ENCODE results near the gene WDFY2.
A peak's percentile ranks its signal among the peaks of the same experiment; 100 is the strongest.
"Not testable (repeated sequence)": the region's sequence is repeated elsewhere in the genome, so short reads cannot be mapped to it uniquely, and the experiment has no call there.

The WDFY2 gene

DNA sequence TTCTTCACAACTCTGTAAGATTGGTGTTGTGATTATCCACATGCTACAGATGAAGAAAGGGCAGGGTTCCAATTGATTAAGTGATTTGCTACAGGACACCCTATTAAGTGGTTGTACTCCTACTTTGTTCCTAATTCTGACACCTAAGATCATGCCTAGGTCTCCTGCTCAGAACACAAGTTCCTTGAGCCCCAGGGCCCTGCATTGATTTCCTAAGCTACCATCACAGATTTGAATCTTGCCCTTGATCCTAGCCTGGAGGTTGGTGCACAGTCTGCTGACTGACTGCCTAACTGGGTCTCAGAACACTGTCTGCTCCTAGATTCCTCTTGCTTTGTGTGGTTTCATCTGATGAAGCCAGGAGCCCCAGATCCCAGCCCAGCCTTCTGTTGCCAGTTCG, 19.6 kb upstream of the WDFY2 start:
- DNase-seq: no peak

DNA sequence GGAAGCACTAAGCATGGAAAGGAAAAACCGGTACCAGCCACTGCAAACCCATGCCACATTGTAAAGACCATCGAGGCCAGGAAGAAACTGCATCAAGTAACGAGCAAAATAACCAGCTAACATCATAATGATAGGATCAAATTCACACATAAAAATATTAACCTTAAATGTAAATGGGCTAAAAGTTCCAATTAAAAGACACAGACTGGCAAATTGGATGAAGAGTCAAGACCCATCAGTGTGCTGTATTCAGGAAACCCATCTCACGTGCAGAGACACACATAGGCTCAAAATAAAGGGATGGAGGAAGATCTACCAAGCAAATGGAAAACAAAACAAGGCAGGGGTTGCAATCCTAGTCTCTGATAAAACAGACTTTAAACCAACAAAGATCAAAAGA, 15.3 kb upstream of the WDFY2 start:
- not testable (repeated sequence) for DNase-seq

DNA sequence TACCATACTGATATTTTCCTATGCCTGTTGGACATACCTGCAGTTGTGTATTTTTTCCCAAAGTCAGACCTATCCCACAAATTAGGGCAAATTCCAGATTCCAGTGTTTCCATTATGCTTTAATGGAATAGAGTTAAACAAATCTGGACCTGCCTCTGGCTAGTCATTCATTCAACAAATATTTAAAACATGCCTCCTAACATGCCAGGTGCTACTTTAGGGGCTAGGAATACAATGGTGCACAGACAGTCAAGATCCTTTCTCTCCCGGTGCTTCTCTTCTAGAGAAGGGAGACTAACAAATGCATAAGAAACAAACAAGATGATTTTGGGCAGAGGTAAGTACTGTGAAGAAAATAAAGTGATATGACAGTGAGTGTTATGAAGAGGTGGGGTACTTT, 7.5 kb upstream of the WDFY2 start:
- no peak for DNase-seq

DNA sequence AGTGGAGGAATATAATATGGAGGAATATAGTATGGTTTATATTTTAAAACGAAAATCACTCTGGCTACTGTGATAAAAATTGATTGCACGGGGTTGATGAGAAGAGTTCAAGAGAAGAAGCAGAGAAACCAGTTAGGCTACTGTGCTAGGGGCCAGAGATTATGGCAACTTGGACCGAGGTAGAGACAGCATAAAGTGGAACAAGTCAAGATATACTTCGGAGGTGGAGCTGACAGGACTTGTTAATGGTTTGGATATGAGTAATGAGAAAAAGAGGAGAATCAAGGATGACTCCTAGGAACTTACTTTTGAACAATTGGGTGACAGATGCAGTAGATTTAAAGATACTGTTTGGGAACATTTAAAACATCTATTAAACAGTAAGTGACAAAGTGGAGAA, 6.6 kb upstream of the WDFY2 start:
- DNase-seq: no peak

DNA sequence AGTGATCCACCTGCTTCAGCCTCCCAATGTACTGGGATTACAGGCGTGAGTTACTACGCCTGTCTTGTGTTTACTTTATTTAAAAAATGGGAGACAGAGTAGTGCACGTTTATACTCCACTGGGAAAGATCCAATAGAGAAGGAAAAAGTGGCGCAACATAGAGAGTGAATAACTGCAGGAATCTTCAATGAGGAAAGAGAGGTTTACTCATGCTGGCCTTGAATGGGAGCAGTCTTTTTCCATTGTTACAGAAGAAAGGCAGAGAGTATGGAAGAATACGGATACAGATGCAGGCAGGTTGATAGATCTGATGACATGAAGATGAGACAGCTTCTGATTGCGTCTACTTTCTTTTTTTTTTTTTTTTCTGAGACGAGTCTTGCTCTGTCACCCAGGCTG, 4.6 kb upstream of the WDFY2 start:
- no peak for DNase-seq

DNA sequence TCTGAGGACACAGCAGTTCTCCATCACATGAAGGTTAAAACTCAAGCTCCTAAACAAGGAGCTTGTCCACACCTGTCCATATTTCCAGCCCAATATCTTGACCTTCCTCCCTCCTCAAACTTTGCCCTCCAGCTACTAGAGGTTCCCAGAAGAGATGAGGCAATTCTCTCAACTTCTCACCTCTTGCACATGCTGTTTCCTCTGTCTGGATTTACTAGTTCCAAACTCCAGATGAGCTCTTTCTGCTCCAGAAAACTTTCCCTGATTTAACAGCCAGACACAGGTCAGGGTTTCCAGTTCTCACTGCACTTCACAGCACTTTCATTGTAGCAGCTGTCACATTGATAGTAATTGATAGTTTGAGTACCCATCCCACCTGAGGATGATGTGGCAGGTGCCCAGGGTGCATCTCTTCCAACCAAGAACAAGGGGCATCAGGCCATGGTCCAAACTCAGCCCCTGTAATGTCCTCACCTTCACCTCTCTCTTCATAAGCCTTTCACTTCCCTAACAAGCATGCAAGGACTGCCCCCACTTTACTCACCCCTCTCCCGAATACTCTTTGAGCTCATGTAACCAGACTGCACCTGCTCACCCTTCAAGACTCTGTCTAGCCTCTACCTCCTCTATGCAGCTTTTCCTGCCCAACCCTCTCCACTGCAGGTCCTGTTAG, 3.0 kb upstream of the WDFY2 start:
- no peak for DNase-seq

DNA sequence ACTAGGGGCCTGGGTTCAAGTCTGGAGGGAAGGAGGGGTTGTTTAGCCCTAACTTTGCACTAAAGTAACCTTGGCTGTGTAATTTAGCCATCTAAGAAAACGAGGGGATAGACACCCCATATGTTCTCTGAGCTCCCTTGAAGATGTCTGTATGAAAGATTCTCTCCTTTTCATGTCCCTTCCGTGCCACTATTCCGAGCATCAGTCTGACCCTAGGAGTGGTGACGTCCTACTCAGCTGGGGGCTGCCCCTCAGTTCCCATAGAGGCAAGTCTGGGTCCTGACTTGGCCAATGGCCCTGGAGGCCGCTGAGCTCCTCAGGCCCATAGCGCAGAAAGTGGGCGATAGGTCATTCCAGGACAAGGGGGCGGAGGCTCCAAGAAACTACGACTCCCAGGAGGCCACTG, 790 bp upstream of the WDFY2 start:
- DNase-seq: no peak

DNA sequence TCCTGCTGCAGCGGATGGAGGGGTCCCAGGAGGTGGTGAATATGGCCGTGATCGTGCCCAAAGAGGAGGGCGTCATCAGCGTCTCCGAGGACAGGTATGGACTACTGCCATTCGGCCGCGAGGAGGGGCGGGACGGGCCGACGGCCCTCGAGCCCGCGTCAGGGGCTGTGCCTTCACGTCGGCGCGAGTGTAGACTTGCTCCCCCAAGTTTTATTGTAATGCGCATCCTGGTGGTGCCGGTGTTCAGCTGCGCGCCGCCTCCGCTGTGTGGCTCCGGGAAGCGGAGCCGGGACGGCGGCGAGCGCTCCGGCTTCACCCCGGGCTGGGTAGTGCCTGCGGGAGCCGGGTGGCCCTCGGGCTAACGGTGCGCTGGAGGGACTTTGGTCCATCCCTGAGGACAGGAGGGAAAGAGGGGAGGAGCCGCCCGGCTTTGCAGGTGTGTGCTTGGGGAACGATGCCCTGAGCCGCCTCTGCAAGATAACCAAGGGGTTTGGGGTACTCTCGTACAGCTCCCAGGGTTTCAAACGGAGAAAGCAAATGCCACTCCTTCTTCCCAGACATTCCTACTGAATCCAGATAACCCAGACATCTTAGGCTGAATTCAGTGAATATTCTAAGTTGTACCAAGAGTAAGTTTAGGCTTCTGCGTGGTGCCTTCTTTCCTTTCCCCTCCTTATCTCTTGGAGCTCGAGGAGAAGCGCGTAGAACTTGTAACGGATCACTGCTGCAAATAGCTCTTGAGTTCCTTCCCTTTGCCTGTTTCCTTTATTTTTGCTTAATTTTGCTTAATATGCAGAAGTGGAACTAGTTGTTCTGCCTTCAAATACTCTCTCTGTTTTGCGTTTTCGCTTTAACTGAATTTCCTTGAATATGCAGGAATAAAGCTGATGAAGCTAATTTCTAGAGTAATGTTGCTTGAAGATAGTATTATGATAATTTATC, 740 bp downstream of the WDFY2 start:
- peak; percentile 62 for DNase-seq

DNA sequence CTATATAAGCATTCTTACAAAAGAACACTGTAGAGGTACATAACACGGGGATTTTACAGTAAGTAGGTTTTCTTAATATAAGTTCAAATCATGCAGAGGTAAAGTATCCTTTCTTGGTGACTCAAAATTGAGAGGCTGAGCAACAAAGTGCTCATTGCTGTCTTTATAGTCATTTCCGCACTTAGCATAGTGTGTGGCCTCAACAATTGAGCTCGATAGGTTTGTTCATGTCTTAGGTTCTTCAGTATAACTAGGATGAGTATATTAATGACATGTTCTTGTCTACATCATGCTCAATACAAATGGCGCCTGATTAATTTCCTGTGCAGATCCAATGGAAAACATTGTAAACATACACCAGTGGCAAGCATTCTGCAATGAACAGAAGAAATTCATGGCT, 1.4 kb downstream of the WDFY2 start:
- DNase-seq: peak; percentile 25

DNA sequence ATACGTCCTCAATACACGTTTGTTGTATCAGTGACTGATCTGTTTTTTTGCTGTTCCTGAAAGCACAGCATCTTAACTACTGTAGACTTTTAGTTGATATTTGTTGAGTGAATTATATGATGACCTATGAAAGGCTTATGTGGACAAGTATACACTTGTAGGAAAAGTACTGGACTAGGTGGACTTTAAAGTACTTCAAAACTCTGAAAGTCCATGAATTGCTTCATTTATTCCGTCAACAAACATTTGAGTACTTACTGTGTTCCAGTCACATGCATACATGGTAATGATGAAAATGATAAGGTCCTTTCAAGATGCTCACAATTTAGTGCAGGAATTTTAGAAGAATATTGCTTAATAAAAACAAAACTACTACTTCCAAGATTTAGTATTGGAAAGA, 3.1 kb downstream of the WDFY2 start:
- DNase-seq: no peak

DNA sequence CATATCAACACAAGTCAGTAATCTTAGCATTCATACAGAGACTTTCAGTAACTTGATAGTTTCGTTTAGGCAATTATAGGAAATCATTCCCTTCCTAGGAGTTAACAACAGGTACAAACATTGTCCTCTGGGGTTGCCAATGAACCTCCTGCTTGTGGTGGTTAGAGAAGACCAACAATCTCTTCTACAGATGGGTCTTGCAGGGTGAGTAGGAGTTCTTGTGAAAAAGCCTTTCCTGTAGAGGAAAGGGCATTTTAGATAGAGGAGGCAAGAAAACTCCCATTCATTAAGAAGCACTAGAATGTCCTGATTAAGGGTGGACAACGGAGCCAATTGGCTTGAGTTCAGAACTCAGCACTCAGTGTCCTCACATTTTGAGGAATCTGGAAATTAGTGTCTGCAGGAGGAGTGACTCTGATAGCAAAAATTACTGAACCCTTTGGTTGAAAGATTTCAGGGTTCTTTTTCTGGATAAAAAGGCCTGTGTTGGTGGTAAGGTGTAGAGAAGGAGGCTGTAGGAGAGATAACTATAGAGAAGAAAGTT, 4.2 kb downstream of the WDFY2 start:
- peak; percentile 36 for DNase-seq

DNA sequence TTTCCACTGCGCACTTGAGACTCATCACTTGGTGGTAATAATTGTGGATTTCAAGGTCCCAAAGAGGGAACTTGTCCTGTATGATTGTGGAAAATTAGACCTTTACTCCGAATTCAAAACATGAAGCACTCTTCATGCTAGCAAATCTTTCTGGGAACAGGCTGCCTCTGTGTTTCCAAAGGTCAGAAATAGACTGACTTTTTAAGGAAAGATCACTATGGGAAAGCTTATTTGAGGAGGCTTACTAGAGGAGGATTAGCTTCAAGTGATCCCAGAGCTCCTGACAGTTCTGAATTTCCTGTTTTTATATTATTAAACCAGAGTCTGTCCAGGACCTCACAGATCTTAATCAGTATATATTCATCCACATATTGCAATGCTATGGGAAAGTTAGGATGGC, 5.5 kb downstream of the WDFY2 start:
- no peak for DNase-seq

DNA sequence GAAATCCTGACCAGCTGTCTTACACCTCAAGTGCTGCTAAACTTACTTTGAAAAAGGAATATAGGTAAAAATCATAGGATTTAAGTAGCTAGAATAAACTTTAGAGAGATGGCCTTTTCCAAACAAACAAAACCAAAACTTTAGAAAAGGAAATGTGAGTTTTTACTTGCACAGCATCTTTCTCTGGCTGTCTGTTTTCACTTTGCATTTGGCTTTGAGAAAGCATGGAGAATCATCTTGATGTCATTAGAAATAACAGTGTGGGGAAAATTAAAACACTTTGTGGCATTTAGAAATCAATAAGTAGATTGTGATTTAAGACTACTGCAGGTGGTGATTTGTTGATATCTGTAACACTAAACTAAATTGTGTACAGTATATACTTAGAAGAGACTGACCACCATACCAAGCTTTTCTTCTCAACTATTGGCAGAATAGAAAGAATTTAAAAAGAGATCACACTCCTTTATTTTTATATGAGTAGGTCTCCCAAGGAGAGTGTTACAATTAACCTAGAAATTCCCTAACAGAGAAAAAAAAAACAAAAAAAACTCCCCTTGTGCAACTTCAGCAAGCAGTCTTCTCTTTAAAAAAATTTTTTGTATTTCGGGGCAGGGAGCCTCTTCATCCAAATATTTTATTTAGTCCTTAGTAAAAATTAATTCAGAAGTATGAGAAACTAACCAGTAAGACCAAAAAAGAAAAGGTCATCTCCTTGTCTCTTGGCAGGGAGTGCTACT, 6.1 kb downstream of the WDFY2 start:
- DNase-seq: no peak

DNA sequence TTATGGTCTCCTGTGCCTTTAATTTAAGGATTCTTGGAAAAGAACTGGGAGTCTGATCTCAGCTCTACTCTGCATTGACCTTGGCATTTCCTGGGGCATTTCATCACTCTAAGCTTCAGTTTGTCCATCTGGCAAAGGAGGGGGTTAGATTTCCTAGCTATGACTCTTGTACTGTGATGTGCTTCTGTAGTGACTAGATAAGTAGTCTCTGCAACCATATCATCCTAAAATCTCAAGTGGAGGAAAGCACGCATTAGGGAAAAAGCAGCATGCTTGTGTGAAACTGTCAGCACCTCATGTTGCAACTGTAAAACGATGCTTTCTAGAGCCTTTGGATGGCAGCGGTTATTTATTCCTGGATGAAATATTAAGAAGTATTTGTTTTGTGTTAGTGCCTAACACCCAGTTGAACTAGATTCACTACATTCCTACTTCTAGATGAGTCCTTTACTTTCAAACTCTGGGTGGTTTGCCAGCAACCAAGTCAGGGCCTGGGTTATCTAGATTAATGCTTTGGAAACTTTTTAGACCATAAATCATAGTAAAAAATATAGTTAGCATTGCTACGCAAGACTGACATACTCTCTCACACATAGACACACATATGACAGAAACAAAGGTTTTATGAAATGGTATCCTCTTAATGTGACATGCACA, 6.8 kb downstream of the WDFY2 start:
- peak; percentile 97 for DNase-seq

DNA sequence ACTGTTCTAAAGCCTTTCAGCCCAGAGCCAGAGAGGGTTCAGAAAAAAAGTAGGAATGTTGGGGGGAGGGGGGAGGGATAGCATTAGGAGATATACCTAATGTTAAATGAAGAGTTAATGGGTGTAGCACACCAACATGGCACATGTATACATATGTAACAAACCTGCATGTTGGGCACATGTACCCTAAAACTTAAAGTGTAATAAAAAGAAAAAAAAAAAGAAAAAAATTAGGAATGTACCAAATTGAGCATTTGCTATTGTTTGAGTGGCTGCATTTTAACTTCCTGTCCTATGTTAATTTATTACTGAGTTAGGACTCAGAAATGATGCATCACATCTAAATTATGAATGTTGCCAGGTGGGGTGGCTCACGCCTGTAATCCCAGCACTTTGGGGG, 7.7 kb downstream of the WDFY2 start:
- DNase-seq: not testable (repeated sequence)

DNA sequence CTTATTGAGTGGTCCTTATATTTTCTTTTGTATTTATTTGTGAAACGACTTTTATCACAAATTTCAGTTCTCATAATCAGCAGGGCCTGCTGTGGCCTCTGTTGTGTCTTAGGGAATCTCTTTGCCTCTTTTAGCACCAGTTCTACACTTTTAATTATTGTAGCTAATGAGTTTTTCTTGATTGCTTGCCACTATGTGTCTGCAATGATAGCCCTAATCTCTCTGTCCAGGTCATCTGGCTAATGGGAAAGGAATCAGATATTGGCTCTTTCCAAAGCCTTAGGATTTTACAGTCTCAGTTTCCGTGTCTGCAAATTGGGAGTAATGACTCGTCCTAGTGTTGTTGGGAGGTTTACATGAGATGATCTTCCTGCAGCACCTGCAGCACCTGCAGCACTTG, 10.2 kb downstream of the WDFY2 start:
- DNase-seq: no peak

DNA sequence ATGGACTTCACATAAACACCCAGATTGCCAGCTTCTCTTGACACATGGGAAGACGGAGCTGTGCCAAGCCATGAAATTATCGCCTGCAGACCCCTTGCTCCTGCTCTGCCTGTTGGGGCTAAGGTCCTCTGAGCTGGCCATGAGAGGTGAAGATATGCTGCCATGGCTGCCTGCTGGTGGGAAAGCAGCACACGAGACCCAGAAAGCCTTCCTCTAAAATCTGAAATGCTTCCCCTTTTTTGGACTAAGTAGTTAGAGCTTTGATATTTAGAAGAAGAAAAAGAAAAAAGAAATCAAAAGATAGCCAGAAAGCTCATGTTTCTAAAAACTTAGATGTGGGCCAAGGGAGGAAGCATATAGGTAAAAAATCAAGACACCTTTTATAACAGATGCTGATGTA, 11.2 kb downstream of the WDFY2 start:
- no peak for DNase-seq

DNA sequence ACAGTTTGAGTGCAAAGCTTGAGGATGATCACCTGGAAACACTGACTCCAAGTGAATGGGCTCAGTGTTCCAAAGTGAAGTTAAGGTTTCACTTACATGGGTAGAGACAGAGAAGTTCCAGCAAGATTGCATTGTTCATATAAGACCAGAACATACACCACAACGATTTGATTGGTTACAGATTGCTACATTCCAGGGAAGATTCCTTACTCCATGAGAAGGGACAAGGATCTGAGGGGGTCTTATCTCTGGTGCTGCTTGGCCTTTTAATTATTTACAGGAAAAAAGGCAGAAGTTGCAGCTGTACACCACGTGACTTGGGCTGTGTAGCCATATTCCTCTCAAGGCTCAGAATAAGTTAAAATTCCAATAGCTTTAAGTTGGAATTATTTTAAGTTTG, 12.3 kb downstream of the WDFY2 start:
- no peak for DNase-seq

DNA sequence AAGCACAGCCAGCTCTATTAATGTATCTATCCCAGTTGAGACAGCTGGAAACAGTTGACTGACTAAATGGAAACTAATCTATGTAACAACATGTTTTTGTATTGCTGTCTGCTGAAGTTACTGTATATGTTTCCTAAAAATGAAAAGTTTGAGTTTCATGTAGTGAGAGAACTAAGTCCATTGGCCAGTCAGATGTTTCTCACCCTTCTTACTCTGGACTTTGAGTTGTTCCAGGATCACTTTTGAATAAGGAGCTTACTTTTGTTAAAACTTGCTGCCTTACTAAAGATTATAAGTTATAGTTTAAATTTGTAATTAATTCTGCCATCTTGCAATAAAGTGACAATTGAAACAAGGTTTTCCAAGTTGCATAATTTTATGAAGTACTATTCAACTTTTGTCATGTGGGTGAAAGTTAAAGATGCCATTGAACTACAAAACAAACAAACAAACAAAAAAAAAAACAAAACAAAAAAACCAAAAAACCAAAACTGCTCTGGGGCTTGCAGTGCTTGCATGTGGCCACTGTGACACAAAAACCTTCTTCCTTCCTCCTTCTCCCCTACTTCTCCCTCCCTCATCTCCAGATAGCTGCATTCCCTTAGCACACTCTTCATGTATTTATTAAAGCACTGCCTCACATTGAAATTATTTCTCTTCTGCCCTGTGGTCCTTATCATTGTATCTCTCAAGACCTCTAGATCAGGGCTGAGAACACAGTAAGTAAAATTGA, 15.3 kb downstream of the WDFY2 start:
- peak; percentile 48 for DNase-seq

DNA sequence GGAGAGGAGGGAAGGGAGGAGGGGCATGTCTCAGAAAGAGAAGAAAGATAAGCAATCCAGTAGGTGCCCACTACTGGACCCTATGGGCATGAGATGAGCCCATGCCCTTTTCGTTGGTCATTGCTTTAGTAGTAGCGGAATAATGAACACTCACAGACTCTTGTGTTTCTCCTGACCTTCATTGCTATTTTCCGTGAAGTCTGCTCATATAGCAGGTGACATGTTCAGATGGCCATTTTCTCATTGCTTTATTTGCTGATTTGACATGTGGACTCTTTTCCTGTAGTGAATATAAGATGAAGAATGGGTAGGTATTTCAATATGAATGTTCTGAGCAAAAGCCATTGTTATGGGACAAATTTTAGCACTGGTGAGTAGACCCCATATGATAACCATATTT, 16.4 kb downstream of the WDFY2 start:
- no peak for DNase-seq

DNA sequence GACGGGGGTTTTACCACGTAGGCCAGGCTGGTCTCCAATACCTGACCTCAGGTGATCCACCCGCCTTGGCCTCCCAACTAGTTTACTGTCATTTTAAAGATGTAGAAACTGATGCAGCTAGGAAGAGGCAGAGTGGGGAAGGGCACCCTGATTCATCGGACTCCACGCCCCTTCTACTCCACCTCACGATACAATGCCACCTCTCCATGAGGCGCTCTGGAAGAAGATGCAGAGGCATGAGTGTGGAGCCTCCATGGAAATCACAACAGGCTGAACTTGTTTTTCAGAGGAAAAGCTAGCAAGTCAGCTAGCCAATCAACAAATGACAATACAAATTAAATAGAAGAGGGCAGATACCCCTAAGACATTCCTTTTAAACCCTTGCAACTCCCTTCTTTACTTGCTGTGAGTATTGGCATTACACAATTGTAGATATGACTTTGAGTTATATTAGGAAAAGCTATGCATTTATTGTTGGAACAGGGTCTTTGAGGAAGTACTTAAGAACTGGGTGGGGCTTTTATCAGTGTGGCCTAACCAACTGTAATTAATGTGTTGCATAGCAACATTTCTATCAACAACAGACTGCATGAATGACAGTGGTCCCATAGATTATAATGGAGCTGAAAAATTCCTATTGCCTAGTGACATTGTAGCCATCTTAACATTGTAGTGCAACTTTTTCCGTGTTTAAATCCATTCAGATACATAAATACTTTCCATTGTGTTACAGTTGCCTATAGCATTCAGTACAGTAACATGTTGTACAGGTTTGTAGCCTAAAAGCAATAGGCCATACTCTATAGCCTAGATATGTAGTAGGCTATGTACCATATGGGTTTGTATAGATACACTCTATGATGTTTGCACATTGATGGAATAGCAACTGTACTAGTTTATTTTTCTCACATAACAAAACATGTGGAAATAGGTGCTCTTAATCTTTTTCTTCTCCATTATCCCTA, 17.6 kb downstream of the WDFY2 start:
- DNase-seq: peak; percentile 47

Data from GF-D8 (cell line).